ENCODE data around the gene CACNA1A. TPM values are rescaled to one million over a fixed set of nuclear protein-coding genes. Genes with fewer than 3 reads are reported as not detected.
A peak's percentile ranks its signal among the peaks of the same experiment; 100 is the strongest.
"Not testable (repeated sequence)": the region's sequence is repeated elsewhere in the genome, so short reads cannot be mapped to it uniquely, and the experiment has no call there.

CACNA1A gene
- total RNA-seq, 2 experiments from 2014 or later = 0.19 to 0.78 TPM

DNA sequence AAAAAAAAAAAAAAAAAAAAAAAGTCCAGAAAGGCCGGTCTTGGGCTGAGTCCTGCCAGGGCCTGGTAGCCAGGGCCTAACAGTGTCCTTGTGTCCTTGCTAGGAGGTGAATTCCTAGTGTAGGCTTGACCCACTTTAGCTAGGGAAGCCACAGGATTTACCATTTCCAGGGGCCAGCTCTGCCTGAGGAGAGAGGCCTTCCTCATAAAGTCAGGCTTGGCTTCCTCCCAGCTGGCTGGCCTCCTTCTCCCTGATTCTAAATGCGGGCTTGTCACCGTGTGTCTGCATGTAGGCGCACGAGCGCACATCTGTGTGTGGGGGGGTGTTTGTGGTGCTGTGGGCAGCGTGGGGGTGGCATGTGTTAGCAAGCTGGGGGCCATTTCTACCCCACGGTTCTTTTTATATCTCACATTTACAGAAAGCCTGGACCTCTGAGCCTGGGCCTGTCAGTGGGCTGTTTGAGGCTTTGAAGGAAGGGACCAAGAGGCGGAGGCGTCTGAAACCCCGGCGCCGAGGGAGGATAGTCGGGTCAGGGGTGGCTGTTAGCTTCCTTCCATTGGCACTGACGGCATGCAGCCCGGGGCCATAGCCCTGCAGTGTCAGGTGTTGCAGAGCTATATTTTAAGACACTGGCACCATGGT is 324.4 kb downstream of the CACNA1A start:
- Histone ChIP-seq H3K79me2 (ENCODE audit: insufficient read depth, low read depth, low read length) (no peaks in the 10 kb centered on the region), H3K36me3 (ENCODE audit: insufficient read depth, low read length) (no peaks in the 10 kb centered on the region), H3K4me1 (ENCODE audit: insufficient read depth, low read length, poor library complexity, severe bottlenecking) (peaks cover 35% of the 10 kb centered on the region), H3K9me2 (ENCODE audit: insufficient read depth, low read length) (no peaks in the 10 kb centered on the region), H3K9me3 (ENCODE audit: low read length) (no peaks in the 10 kb centered on the region), H3K4me3 (ENCODE audit: low read depth, low read length, poor library complexity, severe bottlenecking) (no peak overlapping the region), H3K4me2 (ENCODE audit: low read length) (peak overlapping the region; percentile 48), H3K27ac (ENCODE audit: low read depth, low read length, poor library complexity, severe bottlenecking) (peak overlapping the region; percentile 21), H2AFZ (ENCODE audit: low read length) (peak overlapping the region; percentile 86), H4K20me1 (ENCODE audit: insufficient read depth, low read length) (no peaks in the 10 kb centered on the region)
- TF ChIP-seq CTCF (conservative IDR thresholded peaks at IDR 0.05; ENCODE audit: low read length) = no peak
- no peak for TF ChIP-seq EZH2phosphoT487 (IDR thresholded peaks at IDR 0.05; ENCODE audit: borderline replicate concordance, low read depth, low read length)
- intact Hi-C loops (cut with micrococcal nuclease; ENCODE audit: unreplicated experiment) = no loop called here
- no TSS peak for BruUV-seq (replicated peaks)
- ChIA-PET POLR2A (interaction anchor here (0.6 to 2.2 kb wide), 7 partner anchors 11 to 571 kb away, joined by 3 to 18 read pairs (median 4); partner anchors contain the start of gene ZNF791), CTCF (ENCODE audit: unreplicated experiment) (interaction anchor here (0.6 to 1.1 kb wide), 3 partner anchors 29 to 822 kb away, joined by 3 to 4 read pairs (median 3); no protein-coding TSS in a partner anchor)
- DNase-seq (ENCODE audit: low spot score) = peak; percentile 55

- H3K9me2 ChIP-seq (ENCODE audit: insufficient read depth, low read length); CTCF ChIA-PET (ENCODE audit: unreplicated experiment); H2AFZ ChIP-seq (ENCODE audit: low read length); H3K4me2 ChIP-seq (ENCODE audit: low read length); intact Hi-C loops (cut with micrococcal nuclease; ENCODE audit: unreplicated experiment); H3K27ac ChIP-seq (ENCODE audit: low read depth, low read length, poor library complexity, severe bottlenecking); H3K9me3 ChIP-seq (ENCODE audit: low read length); H4K20me1 ChIP-seq (ENCODE audit: insufficient read depth, low read length); H3K36me3 ChIP-seq (ENCODE audit: insufficient read depth, low read length); H3K79me2 ChIP-seq (ENCODE audit: insufficient read depth, low read depth, low read length); BruUV-seq (replicated peaks); H3K4me3 ChIP-seq (ENCODE audit: low read depth, low read length, poor library complexity, severe bottlenecking); DNase-seq (ENCODE audit: low spot score): not testable (repeated sequence)
- peaks cover 37% of the 10 kb centered on the region for H3K4me1 ChIP-seq (ENCODE audit: insufficient read depth, low read length, poor library complexity, severe bottlenecking)
- POLR2A ChIA-PET = interaction anchor here (0.7 kb wide), 1 partner anchor 15 kb away, joined by 3 read pairs; no protein-coding TSS in a partner anchor
Observed at GRCh38 chr19:13178291-13178690, 328.0 kb downstream of the CACNA1A start.

GRCh38 chr19:13177584-13177983 is 328.7 kb downstream of the CACNA1A start:
- H3K4me3 ChIP-seq (ENCODE audit: low read depth, low read length, poor library complexity, severe bottlenecking); BruUV-seq (replicated peaks); H3K79me2 ChIP-seq (ENCODE audit: insufficient read depth, low read depth, low read length); H2AFZ ChIP-seq (ENCODE audit: low read length); H3K27ac ChIP-seq (ENCODE audit: low read depth, low read length, poor library complexity, severe bottlenecking); intact Hi-C loops (cut with micrococcal nuclease; ENCODE audit: unreplicated experiment); CTCF ChIA-PET (ENCODE audit: unreplicated experiment); H3K9me2 ChIP-seq (ENCODE audit: insufficient read depth, low read length); H3K36me3 ChIP-seq (ENCODE audit: insufficient read depth, low read length); DNase-seq (ENCODE audit: low spot score); H3K4me2 ChIP-seq (ENCODE audit: low read length); H4K20me1 ChIP-seq (ENCODE audit: insufficient read depth, low read length); H3K9me3 ChIP-seq (ENCODE audit: low read length): not testable (repeated sequence)
- peaks cover 44% of the 10 kb centered on the region for H3K4me1 ChIP-seq (ENCODE audit: insufficient read depth, low read length, poor library complexity, severe bottlenecking)
- POLR2A ChIA-PET = interaction anchor here (1.1 kb wide), 1 partner anchor 14 kb away, joined by 3 read pairs; no protein-coding TSS in a partner anchor
